Neural cell (in vitro differentiated cells): Measurements from ENCODE around the gene MLPH.

ENCODE experiments used
- CTCF ChIP-seq: fragments of 450-650 bp; IDR thresholded peaks from 2 replicates; pipeline ENCODE4 v1.5.1; 2014; ENCODE audit warnings: antibody characterized with exemption, mild to moderate bottlenecking, moderate library complexity; ENCODE audit not compliant: poor library complexity, severe bottlenecking
- EZH2 ChIP-seq: fragments of 200-600, 300-800 bp; shearing (Covaris generic), sonication (generic); IDR thresholded peaks from 2 replicates; pipeline ENCODE4 v1.6.1; 2014; ENCODE audit warnings: antibody characterized with exemption, low read length, borderline replicate concordance, mild to moderate bottlenecking; ENCODE audit not compliant: insufficient read depth, poor library complexity, severe bottlenecking
- MXI1 ChIP-seq: fragments of 450-650 bp; conservative IDR thresholded peaks from 2 replicates; pipeline ENCODE4 v1.6.1; 2014; ENCODE audit warnings: antibody characterized with exemption, mild to moderate bottlenecking; ENCODE audit not compliant: poor library complexity, severe bottlenecking
- POLR2AphosphoS5 ChIP-seq: IDR thresholded peaks from 2 replicates; pipeline ENCODE4 v1.6.1; 2012

- TF ChIP-seq CTCF (no peak), POLR2AphosphoS5 (no peak), MXI1 (no peak), EZH2 (no peak)
These were observed 24.4 kb downstream of the MLPH start for GRCh38 chr2:237511433-237511832.
